SK-N-SH treated with all-trans-retinoic acid at 6 μM for 48 hours (cell line): ENCODE results near the gene STING1.
"Not testable (repeated sequence)": the region's sequence is repeated elsewhere in the genome, so short reads cannot be mapped to it uniquely, and the experiment has no call there.

ENCODE experiments used
- ATAC-seq: fragments of 200-7000 bp; cut with Tn5 transposase; 3 replicates; pipeline ENCODE4 v1.9.1; 2020; ENCODE audit warnings: mild to moderate bottlenecking, moderate library complexity
- ARNTL ChIP-seq: fragments of 450-650 bp; formaldehyde crosslinking; IDR thresholded peaks from 2 replicates; pipeline ENCODE4 v1.5.0; 2020; ENCODE audit warnings: low read depth, mild to moderate bottlenecking, moderate library complexity, borderline replicate concordance
- BACH2 ChIP-seq: fragments of 250-450 bp; sonication (Bioruptor Pico); IDR thresholded peaks from 2 replicates; pipeline ENCODE4 v1.9.0; 2021; ENCODE audit warnings: mild to moderate bottlenecking, borderline replicate concordance
- CSDC2 ChIP-seq: fragments of 250-450 bp; sonication (Bioruptor Pico); IDR thresholded peaks from 2 replicates; pipeline ENCODE4 v1.5.0; 2020; ENCODE audit warnings: mild to moderate bottlenecking, moderate library complexity
- ESRRG ChIP-seq: fragments of 250-450 bp; sonication (Bioruptor Pico); IDR thresholded peaks from 2 replicates; pipeline ENCODE4 v1.6.1; 2021; ENCODE audit warnings: mild to moderate bottlenecking
- GLIS3 ChIP-seq: fragments of 250-450 bp; sonication (Bioruptor Pico); IDR thresholded peaks from 2 replicates; pipeline ENCODE4 v1.5.0; 2020; ENCODE audit warnings: mild to moderate bottlenecking, moderate library complexity
- OSR1 ChIP-seq: fragments of 250-450 bp; sonication (Bioruptor Pico); IDR thresholded peaks from 2 replicates; pipeline ENCODE4 v1.8.0; 2022; ENCODE audit warnings: moderate library complexity, mild to moderate bottlenecking, inconsistent platforms
- PPARA ChIP-seq: fragments of 250-450 bp; sonication (Bioruptor Pico); IDR thresholded peaks from 2 replicates; pipeline ENCODE4 v1.5.0; 2020; ENCODE audit warnings: mild to moderate bottlenecking, borderline replicate concordance
- RARB ChIP-seq: fragments of 250-450 bp; sonication (Bioruptor Pico); IDR thresholded peaks from 2 replicates; pipeline ENCODE4 v1.8.0; 2021; ENCODE audit warnings: mild to moderate bottlenecking, moderate library complexity
- SNAI2 ChIP-seq: fragments of 250-450 bp; sonication (Bioruptor Pico); IDR thresholded peaks from 2 replicates; pipeline ENCODE4 v1.5.0; 2020; ENCODE audit warnings: mild to moderate bottlenecking, moderate library complexity
- TCF4 ChIP-seq: fragments of 250-450 bp; sonication (Bioruptor Pico); IDR thresholded peaks from 2 replicates; pipeline ENCODE4 v1.8.0; 2021; ENCODE audit warnings: mild to moderate bottlenecking, moderate library complexity, borderline replicate concordance
- TOX ChIP-seq: fragments of 250-450 bp; sonication (Bioruptor Pico); IDR thresholded peaks from 2 replicates; pipeline ENCODE4 v1.8.0; 2021; ENCODE audit warnings: mild to moderate bottlenecking, moderate library complexity, borderline replicate concordance
- ZC3H10 ChIP-seq: fragments of 250-450 bp; sonication (Bioruptor Pico); IDR thresholded peaks from 2 replicates; pipeline ENCODE4 v1.5.1; 2021; ENCODE audit warnings: mild to moderate bottlenecking, moderate library complexity
- ZFP30 ChIP-seq: fragments of 450-650 bp; formaldehyde crosslinking; IDR thresholded peaks from 2 replicates; pipeline ENCODE4 v1.5.0; 2022; ENCODE audit warnings: mild to moderate bottlenecking, moderate library complexity
- ZNF565 ChIP-seq: fragments of 450-650 bp; formaldehyde crosslinking; conservative IDR thresholded peaks from 2 replicates; pipeline ENCODE4 v1.5.0; 2020; ENCODE audit warnings: low read depth, mild to moderate bottlenecking, moderate library complexity
- ZNF70 ChIP-seq: fragments of 450-650 bp; formaldehyde crosslinking; IDR thresholded peaks from 2 replicates; pipeline ENCODE4 v1.5.0; 2020; ENCODE audit warnings: mild to moderate bottlenecking, moderate library complexity
- TF ChIP-seq, protein P1 (sequence below): fragments of 250-450 bp; sonication (Bioruptor Pico); IDR thresholded peaks from 2 replicates; pipeline ENCODE4 v1.5.1; 2021; ENCODE audit warnings: mild to moderate bottlenecking, moderate library complexity
- TF ChIP-seq, protein P2 (sequence below): fragments of 250-450 bp; sonication (Bioruptor Pico); IDR thresholded peaks from 2 replicates; pipeline ENCODE4 v1.5.1; 2020; ENCODE audit warnings: low read depth, mild to moderate bottlenecking, moderate library complexity
- TF ChIP-seq, protein P3 (sequence below): fragments of 250-450 bp; sonication (Bioruptor Pico); IDR thresholded peaks from 2 replicates; pipeline ENCODE4 v1.5.0; 2020; ENCODE audit warnings: mild to moderate bottlenecking, moderate library complexity
- TF ChIP-seq, protein P4 (sequence below): fragments of 250-450 bp; sonication (Bioruptor Pico); IDR thresholded peaks from 2 replicates; pipeline ENCODE4 v1.8.0; 2021; ENCODE audit warnings: low read depth, mild to moderate bottlenecking, moderate library complexity, borderline replicate concordance

The STING1 gene

GRCh38 chr5:139513852-139514485 lies 31.4 kb upstream of the STING1 start (continued):
- TF ChIP-seq, protein P1, sequence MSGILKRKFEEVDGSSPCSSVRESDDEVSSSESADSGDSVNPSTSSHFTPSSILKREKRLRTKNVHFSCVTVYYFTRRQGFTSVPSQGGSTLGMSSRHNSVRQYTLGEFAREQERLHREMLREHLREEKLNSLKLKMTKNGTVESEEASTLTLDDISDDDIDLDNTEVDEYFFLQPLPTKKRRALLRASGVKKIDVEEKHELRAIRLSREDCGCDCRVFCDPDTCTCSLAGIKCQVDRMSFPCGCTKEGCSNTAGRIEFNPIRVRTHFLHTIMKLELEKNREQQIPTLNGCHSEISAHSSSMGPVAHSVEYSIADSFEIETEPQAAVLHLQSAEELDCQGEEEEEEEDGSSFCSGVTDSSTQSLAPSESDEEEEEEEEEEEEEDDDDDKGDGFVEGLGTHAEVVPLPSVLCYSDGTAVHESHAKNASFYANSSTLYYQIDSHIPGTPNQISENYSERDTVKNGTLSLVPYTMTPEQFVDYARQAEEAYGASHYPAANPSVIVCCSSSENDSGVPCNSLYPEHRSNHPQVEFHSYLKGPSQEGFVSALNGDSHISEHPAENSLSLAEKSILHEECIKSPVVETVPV, result no peak
- no peak for TF ChIP-seq ARNTL (CRISPR knock-in tag)

DNA sequence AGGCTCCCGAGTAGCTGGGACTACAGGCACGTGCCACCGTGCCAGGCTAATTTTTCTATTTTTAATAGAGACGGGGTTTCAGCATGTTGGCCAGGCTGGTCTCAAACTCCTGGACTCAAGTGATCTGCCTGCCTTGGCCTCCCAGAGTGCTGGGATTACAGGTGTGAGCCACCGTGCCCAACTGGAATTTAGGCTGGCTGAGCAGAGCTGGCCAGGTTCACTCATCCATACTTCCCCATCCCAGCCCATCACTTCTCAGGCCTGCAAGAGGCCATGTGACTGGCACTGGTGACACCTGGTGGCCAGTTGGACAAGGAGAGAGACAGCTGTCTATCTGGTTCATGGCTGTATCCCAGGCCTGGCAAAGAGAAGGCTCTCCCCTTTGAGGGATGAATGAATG lies 30.9 kb upstream of the STING1 start:
- peak; percentile 91 for ATAC-seq

DNA sequence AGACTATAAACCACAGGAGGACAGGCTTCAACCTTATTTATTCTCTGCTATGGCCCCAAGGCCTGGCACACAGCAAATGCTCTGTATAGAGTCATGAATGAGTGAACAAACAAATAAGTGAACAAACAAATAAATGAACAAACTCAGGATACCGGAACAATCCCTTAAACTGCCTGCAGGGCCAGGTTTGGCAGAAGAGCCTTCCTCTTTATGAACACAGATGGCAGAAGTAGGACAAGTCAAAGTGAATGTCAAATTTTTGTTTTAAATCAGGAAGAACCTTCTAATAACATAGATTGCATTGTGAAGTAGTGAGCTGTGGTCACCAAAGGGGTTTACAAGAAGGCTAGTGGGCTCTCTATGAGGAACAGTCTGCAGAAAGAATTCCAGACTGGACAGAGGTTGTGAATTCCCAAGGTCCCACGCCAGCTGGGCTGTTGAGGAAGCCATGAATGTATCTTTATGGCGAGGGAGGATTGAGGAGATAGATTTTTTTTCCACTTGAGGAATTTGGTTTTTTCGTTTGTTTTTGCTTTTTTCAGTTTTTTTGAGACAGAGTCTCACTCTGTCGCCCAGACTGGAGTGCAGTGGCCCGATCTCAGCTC lies 30.3 kb upstream of the STING1 start:
- no peak for TF ChIP-seq TCF4
- TF ChIP-seq ZC3H10, result no peak
- TF ChIP-seq, protein P2, sequence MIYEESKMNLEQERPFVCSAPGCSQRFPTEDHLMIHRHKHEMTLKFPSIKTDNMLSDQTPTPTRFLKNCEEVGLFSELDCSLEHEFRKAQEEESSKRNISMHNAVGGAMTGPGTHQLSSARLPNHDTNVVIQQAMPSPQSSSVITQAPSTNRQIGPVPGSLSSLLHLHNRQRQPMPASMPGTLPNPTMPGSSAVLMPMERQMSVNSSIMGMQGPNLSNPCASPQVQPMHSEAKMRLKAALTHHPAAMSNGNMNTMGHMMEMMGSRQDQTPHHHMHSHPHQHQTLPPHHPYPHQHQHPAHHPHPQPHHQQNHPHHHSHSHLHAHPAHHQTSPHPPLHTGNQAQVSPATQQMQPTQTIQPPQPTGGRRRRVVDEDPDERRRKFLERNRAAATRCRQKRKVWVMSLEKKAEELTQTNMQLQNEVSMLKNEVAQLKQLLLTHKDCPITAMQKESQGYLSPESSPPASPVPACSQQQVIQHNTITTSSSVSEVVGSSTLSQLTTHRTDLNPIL (CRISPR knock-in tag), result no peak
- no peak for TF ChIP-seq OSR1 (CRISPR knock-in tag)
- no peak for TF ChIP-seq ARNTL (CRISPR knock-in tag)
- no peak for TF ChIP-seq CSDC2
- no peak for TF ChIP-seq RARB (CRISPR knock-in tag)
- no peak for TF ChIP-seq TOX
- TF ChIP-seq BACH2 (CRISPR knock-in tag), result no peak
- TF ChIP-seq ESRRG, result no peak
- no peak for TF ChIP-seq ZFP30 (CRISPR knock-in tag)
- TF ChIP-seq, protein P3, sequence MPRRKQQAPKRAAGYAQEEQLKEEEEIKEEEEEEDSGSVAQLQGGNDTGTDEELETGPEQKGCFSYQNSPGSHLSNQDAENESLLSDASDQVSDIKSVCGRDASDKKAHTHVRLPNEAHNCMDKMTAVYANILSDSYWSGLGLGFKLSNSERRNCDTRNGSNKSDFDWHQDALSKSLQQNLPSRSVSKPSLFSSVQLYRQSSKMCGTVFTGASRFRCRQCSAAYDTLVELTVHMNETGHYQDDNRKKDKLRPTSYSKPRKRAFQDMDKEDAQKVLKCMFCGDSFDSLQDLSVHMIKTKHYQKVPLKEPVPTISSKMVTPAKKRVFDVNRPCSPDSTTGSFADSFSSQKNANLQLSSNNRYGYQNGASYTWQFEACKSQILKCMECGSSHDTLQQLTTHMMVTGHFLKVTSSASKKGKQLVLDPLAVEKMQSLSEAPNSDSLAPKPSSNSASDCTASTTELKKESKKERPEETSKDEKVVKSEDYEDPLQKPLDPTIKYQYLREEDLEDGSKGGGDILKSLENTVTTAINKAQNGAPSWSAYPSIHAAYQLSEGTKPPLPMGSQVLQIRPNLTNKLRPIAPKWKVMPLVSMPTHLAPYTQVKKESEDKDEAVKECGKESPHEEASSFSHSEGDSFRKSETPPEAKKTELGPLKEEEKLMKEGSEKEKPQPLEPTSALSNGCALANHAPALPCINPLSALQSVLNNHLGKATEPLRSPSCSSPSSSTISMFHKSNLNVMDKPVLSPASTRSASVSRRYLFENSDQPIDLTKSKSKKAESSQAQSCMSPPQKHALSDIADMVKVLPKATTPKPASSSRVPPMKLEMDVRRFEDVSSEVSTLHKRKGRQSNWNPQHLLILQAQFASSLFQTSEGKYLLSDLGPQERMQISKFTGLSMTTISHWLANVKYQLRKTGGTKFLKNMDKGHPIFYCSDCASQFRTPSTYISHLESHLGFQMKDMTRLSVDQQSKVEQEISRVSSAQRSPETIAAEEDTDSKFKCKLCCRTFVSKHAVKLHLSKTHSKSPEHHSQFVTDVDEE (CRISPR knock-in tag), result no peak
- no peak for TF ChIP-seq GLIS3 (CRISPR knock-in tag)
- TF ChIP-seq ZNF565, result no peak
- TF ChIP-seq, protein P4, sequence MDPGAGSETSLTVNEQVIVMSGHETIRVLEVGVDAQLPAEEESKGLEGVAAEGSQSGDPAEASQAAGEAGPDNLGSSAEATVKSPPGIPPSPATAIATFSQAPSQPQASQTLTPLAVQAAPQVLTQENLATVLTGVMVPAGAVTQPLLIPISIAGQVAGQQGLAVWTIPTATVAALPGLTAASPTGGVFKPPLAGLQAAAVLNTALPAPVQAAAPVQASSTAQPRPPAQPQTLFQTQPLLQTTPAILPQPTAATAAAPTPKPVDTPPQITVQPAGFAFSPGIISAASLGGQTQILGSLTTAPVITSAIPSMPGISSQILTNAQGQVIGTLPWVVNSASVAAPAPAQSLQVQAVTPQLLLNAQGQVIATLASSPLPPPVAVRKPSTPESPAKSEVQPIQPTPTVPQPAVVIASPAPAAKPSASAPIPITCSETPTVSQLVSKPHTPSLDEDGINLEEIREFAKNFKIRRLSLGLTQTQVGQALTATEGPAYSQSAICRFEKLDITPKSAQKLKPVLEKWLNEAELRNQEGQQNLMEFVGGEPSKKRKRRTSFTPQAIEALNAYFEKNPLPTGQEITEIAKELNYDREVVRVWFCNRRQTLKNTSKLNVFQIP (CRISPR knock-in tag), result no peak
- TF ChIP-seq ZNF70, result no peak
- TF ChIP-seq PPARA (CRISPR knock-in tag), result no peak
- no peak for TF ChIP-seq SNAI2 (CRISPR knock-in tag)
- ATAC-seq, result 0 out of 3 replicates have a peak, but pooled peaks have one; percentile 11

GRCh38 chr5:139504722-139505121 lies 22.2 kb upstream of the STING1 start:
- ATAC-seq, result not testable (repeated sequence)

DNA sequence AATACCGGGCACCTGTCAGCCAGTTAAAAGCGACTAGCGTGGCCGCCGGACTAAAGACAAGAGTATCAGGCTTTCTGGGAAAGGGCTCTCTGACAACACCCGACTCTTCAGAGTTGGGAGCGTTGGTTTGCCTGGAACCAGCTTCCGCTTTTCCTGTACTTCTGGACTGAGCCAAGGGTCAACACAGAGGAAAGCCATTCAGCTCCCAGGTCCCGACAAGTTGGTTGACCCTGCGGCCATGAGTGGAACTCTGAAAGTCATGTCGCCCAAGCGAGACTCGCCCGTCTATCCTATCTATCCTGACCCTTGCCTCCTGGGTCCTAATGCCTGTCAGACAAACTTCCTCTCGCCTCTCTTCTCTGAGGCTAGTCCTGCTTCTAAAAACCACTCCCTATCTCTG lies 21.3 kb upstream of the STING1 start:
- ATAC-seq, result not testable (repeated sequence)

DNA sequence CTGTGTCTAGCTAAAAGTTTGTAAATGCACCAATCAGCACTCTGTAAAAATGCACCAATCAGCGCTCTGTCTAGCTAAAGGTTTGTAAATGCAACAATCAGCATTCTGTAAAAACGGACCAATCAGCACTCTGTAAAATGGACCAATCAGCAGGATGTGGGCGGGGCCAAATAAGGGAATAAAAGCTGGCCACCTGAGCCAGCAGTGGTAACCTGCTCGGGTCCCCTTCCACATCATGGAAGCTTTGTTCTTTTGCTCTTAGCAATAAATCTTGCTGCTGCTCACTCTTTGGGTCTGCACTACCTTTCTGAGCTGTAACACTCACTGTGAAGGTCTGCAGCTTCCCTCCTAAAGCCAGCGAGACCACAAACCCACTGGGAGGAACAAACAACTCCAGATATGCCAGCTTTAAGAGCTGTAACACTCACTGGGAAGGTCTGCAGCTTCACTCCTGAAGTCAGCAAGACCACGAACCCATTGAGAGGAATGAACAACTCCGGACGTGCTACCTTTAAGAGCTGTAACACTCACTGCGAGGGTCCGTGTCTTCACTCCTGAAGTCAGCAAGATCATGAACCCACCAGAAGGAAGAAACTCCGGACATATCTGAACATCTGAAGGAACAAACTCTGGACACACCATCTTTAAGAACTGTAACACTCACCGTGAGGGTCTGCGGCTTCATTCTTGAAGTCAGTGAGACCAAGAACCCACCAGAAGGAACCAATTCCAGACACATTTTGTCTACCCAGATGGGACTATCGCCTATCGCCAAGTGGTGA lies 20.7 kb upstream of the STING1 start:
- ATAC-seq, result not testable (repeated sequence)
